H1 (cell line): ENCODE measurements around the gene RTN4RL1. TPM values are rescaled to one million over a fixed set of nuclear protein-coding genes. Genes with fewer than 3 reads are reported as not detected.

Source experiments
- CTCF ChIA-PET: fragments of 300-600 bp; sonication (Branson Sonifier 250); formaldehyde crosslinking; loops from one replicate; lab custom pipeline; 2021; ENCODE audit not compliant: partially characterized antibody; lab: Charles Lee
- POLR2A ChIA-PET: fragments of 300-600 bp; sonication (Branson Sonifier 250); formaldehyde crosslinking; loops from one replicate; lab custom pipeline; 2021; ENCODE audit warnings: inconsistent platforms; ENCODE audit not compliant: partially characterized antibody; lab: Charles Lee
- DNase-seq, 2 experiments: peaks; one replicate each; pipeline versions ENCODE4 v3.0.0 to v3.0.0-alpha.2; 2010 to 2022; ENCODE audit warnings: low spot score in 2 of 2, low read depth in 1 of 2, mixed read lengths in 1 of 2
- FAIRE-seq: peaks from 2 replicates; lab custom pipeline; 2011; peaks lifted over from hg19 to GRCh38; lab: Jason Lieb, UNC
- H2AFZ ChIP-seq: 2 replicates; pipeline ENCODE4 v1.8.1; 2012; ENCODE audit warnings: low read length, inconsistent platforms
- H2AK5ac ChIP-seq: 2 replicates; pipeline ENCODE4 v1.6.1; 2013; ENCODE audit warnings: low read depth, low read length
- H2BK120ac ChIP-seq: replicated peaks from 2 replicates; pipeline ENCODE3; 2013; ENCODE audit warnings: low read depth, low read length, inconsistent platforms
- H2BK12ac ChIP-seq: 2 replicates; pipeline ENCODE4 v1.6.1; 2013; ENCODE audit warnings: low read depth, low read length
- H2BK15ac ChIP-seq: 2 replicates; pipeline ENCODE4 v1.6.1; 2013; ENCODE audit warnings: low read length
- H2BK20ac ChIP-seq: 2 replicates; pipeline ENCODE4 v1.6.1; 2013; ENCODE audit warnings: low read length
- H2BK5ac ChIP-seq: 2 replicates; pipeline ENCODE4 v1.6.1; 2013; ENCODE audit warnings: low read depth, low read length
- H3K14ac ChIP-seq: 2 replicates; pipeline ENCODE4 v1.6.1; 2013; ENCODE audit warnings: inconsistent platforms; ENCODE audit not compliant: insufficient read length
- H3K18ac ChIP-seq: 2 replicates; pipeline ENCODE4 v1.6.1; 2013; ENCODE audit warnings: low read length; ENCODE audit errors: extremely low read depth
- H3K23ac ChIP-seq: 2 replicates; pipeline ENCODE4 v1.6.1; 2013; ENCODE audit warnings: inconsistent platforms; ENCODE audit not compliant: insufficient read length
- H3K23me2 ChIP-seq: 2 replicates; pipeline ENCODE4 v1.6.1; 2013; ENCODE audit warnings: low read depth, low read length
- H3K27ac ChIP-seq: 2 replicates; pipeline ENCODE4 v1.6.1; 2011; ENCODE audit warnings: low read depth, low read length, inconsistent platforms
- H3K27me3 ChIP-seq, 4 experiments: replicated peaks in 1 of 4; 1 replicate in 1 of 4; 2 replicates in 3 of 4; pipeline versions ENCODE4 v1.6.1 to v1.8.1; 2011 to 2013; ENCODE audit warnings: low read length in 3 of 4, mild to moderate bottlenecking in 3 of 4, inconsistent platforms in 2 of 4, mixed read lengths in 2 of 4, moderate library complexity in 1 of 4; ENCODE audit not compliant: control insufficient read depth in 3 of 4, insufficient read depth in 3 of 4; ENCODE audit errors: extremely low read depth in 1 of 4
- H3K36me3 ChIP-seq, 4 experiments: 2 replicates each; pipeline versions ENCODE4 v1.6.1 to v1.8.1; 2011 to 2013; ENCODE audit warnings: mild to moderate bottlenecking in 4 of 4, low read length in 3 of 4, moderate library complexity in 2 of 4, control low read depth in 1 of 4, inconsistent platforms in 1 of 4; ENCODE audit not compliant: insufficient read depth in 4 of 4, control insufficient read depth in 2 of 4
- H3K4ac ChIP-seq: replicated peaks from 2 replicates; pipeline ENCODE3; 2013; ENCODE audit warnings: low read length, low read depth, mixed read lengths, inconsistent platforms; ENCODE audit not compliant: insufficient read length
- H3K4me1 ChIP-seq, 4 experiments: replicated peaks in 1 of 4; 1 replicate in 1 of 4; 2 replicates in 3 of 4; pipeline versions ENCODE4 v1.6.1 to v1.8.1; 2011 to 2013; ENCODE audit warnings: low read length in 3 of 4, inconsistent platforms in 2 of 4, mixed read lengths in 1 of 4; ENCODE audit not compliant: insufficient read depth in 4 of 4, control insufficient read depth in 3 of 4
- H3K4me2 ChIP-seq, 2 experiments: 2 replicates each; pipeline versions ENCODE4 v1.6.1 to v1.8.1; 2011 to 2013; ENCODE audit warnings: low read depth in 2 of 2, low read length in 2 of 2, control low read depth in 1 of 2, inconsistent platforms in 1 of 2, mild to moderate bottlenecking in 1 of 2; ENCODE audit not compliant: insufficient read depth in 1 of 2
- H3K4me3 ChIP-seq, 4 experiments: fragments of 200-600, 300-600 bp in 1 of 4; sonication (generic), shearing (Covaris generic), sonication (Bioruptor Twin) in 1 of 4; 2 replicates each; pipeline versions ENCODE4 v1.5.1 to v1.8.1; 2011 to 2016; ENCODE audit warnings: low read length in 4 of 4, low read depth in 3 of 4, control low read depth in 2 of 4, inconsistent platforms in 2 of 4, mild to moderate bottlenecking in 2 of 4, mixed read lengths in 1 of 4, moderate library complexity in 1 of 4; ENCODE audit not compliant: insufficient read depth in 2 of 4; ENCODE audit errors: extremely low read depth in 1 of 4
- H3K56ac ChIP-seq: replicated peaks from 2 replicates; pipeline ENCODE3; 2013; ENCODE audit warnings: low read depth, mild to moderate bottlenecking, mixed read lengths, low read length, inconsistent platforms; ENCODE audit not compliant: insufficient read length
- H3K79me1 ChIP-seq: 2 replicates; pipeline ENCODE4 v1.6.1; 2013; ENCODE audit warnings: low read depth, low read length, control low read depth
- H3K79me2 ChIP-seq, 2 experiments: 2 replicates each; pipeline versions ENCODE4 v1.6.1 to v1.8.1; 2012 to 2013; ENCODE audit warnings: low read length in 2 of 2, mild to moderate bottlenecking in 2 of 2, inconsistent platforms in 1 of 2; ENCODE audit not compliant: insufficient read depth in 2 of 2, control insufficient read depth in 1 of 2
- H3K9ac ChIP-seq, 4 experiments: replicated peaks in 1 of 4; 1 replicate in 1 of 4; 2 replicates in 3 of 4; pipeline versions ENCODE4 v1.6.1 to v1.8.1; 2011 to 2013; ENCODE audit warnings: low read depth in 3 of 4, low read length in 3 of 4, control low read depth in 2 of 4, mild to moderate bottlenecking in 2 of 4, moderate library complexity in 2 of 4, inconsistent platforms in 1 of 4; ENCODE audit errors: extremely low read depth in 1 of 4
- H3K9me3 ChIP-seq, 2 experiments: 2 replicates each; pipeline versions ENCODE4 v1.6.1 to v1.8.1; 2012 to 2013; ENCODE audit warnings: mild to moderate bottlenecking in 2 of 2, moderate library complexity in 2 of 2, control low read depth in 1 of 2, inconsistent platforms in 1 of 2, low read depth in 1 of 2, low read length in 1 of 2, mixed read lengths in 1 of 2; ENCODE audit not compliant: insufficient read depth in 2 of 2
- H4K20me1 ChIP-seq, 2 experiments: replicated peaks in 1 of 2; 2 replicates each; pipeline versions ENCODE3 to v1.8.1; 2011 to 2013; ENCODE audit warnings: inconsistent platforms in 2 of 2, low read length in 2 of 2, mild to moderate bottlenecking in 1 of 2; ENCODE audit not compliant: insufficient read depth in 2 of 2, control insufficient read depth in 1 of 2
- H4K5ac ChIP-seq: 2 replicates; pipeline ENCODE4 v1.6.1; 2013; ENCODE audit warnings: low read length, low read depth, mixed read lengths, inconsistent platforms; ENCODE audit not compliant: insufficient read length
- H4K8ac ChIP-seq: 2 replicates; pipeline ENCODE4 v1.8.0; 2013; ENCODE audit warnings: mild to moderate bottlenecking, moderate library complexity, low read length, inconsistent platforms; ENCODE audit not compliant: insufficient read depth; ENCODE audit errors: extremely low read depth
- H4K91ac ChIP-seq: replicated peaks from 2 replicates; pipeline ENCODE3; 2013; ENCODE audit warnings: low read length, mixed read lengths, inconsistent platforms; ENCODE audit not compliant: insufficient read length
- CREB1 ChIP-seq: IDR thresholded peaks from 2 replicates; pipeline ENCODE4 v1.6.1; 2012; ENCODE audit warnings: inconsistent platforms
- CTBP2 ChIP-seq: IDR thresholded peaks from 2 replicates; pipeline ENCODE4 v1.7.0; 2011; ENCODE audit warnings: borderline replicate concordance, mild to moderate bottlenecking, moderate library complexity, mixed read lengths, low read length; ENCODE audit not compliant: insufficient read depth, insufficient read length
- EZH2 ChIP-seq: fragments of 200-600 bp; sonication (generic); IDR thresholded peaks from 2 replicates; pipeline ENCODE4 v1.7.1; 2012; ENCODE audit warnings: low read depth, mild to moderate bottlenecking, moderate library complexity, low read length, inconsistent platforms; ENCODE audit not compliant: severe bottlenecking
- KDM4A ChIP-seq: IDR thresholded peaks from one replicate; pipeline ENCODE4 v1.7.1; 2012; ENCODE audit warnings: low read depth, mild to moderate bottlenecking, moderate library complexity, low read length, inconsistent platforms; ENCODE audit not compliant: severe bottlenecking
- MAFK ChIP-seq: IDR thresholded peaks from 2 replicates; pipeline ENCODE4 v1.6.1; 2012; ENCODE audit warnings: low read depth, mild to moderate bottlenecking, improper control_type of control experiment, low read length
- NANOG ChIP-seq: IDR thresholded peaks from 2 replicates; pipeline ENCODE4 v1.6.1; 2011; ENCODE audit warnings: low read length, low read depth, mild to moderate bottlenecking, inconsistent platforms; ENCODE audit not compliant: insufficient read depth, poor library complexity, severe bottlenecking
- RNF2 ChIP-seq: fragments of 200-900, 300-1000 bp; sonication (generic); IDR thresholded peaks from 2 replicates; pipeline ENCODE4 v1.7.1; 2016; ENCODE audit warnings: borderline replicate concordance, low read depth, mild to moderate bottlenecking, antibody characterized with exemption, low read length; ENCODE audit not compliant: poor library complexity, severe bottlenecking; ENCODE audit errors: missing control alignments
- SUZ12 ChIP-seq: fragments of 200-600 bp; sonication (generic); IDR thresholded peaks from 2 replicates; pipeline ENCODE4 v1.6.1; 2012; ENCODE audit warnings: mild to moderate bottlenecking, inconsistent platforms, low read length, moderate library complexity, mixed read lengths
- WGBS, 2 experiments: shearing (Covaris generic) in 1 of 2; methylation state at CpG; one replicate each; pipeline versions ENCODE4 v1.1.6 to v1.1.7; 2013 to 2015; ENCODE audit warnings: low lambda C conversion rate in 2 of 2, mixed read lengths in 2 of 2, inconsistent platforms in 1 of 2, low coverage in 1 of 2, missing lambda C conversion rate in 1 of 2; ENCODE audit not compliant: insufficient replicate concordance in 2 of 2, insufficient coverage in 1 of 2, insufficient read length in 1 of 2; ENCODE audit errors: extremely low coverage in 1 of 2, missing lambda C conversion rate in 1 of 2; 5-methylcytosine and 5-hydroxymethylcytosine counted together
- polyA plus RNA-seq, 7 experiments: library from polyadenylated mRNA; depleted of rRNA in 3 of 7; stranded (reverse) in 5 of 7; unstranded in 2 of 7; fragments of >200 nt in 5 of 7; fragments of 200-250 nt in 2 of 7; gene quantifications; 1 replicate in 5 of 7; 2 replicates in 1 of 7; 4 replicates in 1 of 7; pipeline versions ENCODE4 v1.2.1 to v1.2.3, GENCODE V29; 2011 to 2013; ENCODE audit warnings: missing spikeins in 2 of 7, mixed read lengths in 2 of 7
- total RNA-seq: library from RNA; stranded (reverse); fragmentation: NEBNext Ultra II Directional; extraction: Animal tissue kit (Norgen Biotek cat#: 25700); gene quantifications from 2 replicates; pipeline ENCODE4 v1.2.1, GENCODE V29; 2021

Gene RTN4RL1
- total and polyA plus RNA-seq, 2 of the 8 experiments (the other 6 are each of a cell fraction or from before 2014, with no cell fraction given), result 0.09 TPM; not detected in 1

GRCh38 chr17:2055292-2056205 lies 30.4 kb upstream of the RTN4RL1 start:
- Histone ChIP-seq H3K18ac (no peak overlapping the region; the same call in 1 of the 2 replicates), H3K56ac (no peak overlapping the region), H2BK120ac (no peak overlapping the region), H3K4me1 (peaks cover 0 to 20% (median 11%) of the 10 kb centered on the region in 4 experiments; a peak in 5 of 7 replicates), H3K9ac (no peak overlapping the region), H2AFZ (no peak overlapping the region), H4K91ac (no peak overlapping the region), H3K4me2 (peak overlapping the region; percentile 57 to 70), H3K23me2 (peaks cover 7% of the 10 kb centered on the region; the same call in 1 of the 2 replicates), H3K4me3 (peak overlapping the region in 3 of 4 experiments; percentile 31 to 58 (median 34); a peak in 6 of 8 replicates), H3K27me3 (peaks cover 76 to 96% (median 92%) of the 10 kb centered on the region in 4 experiments), H3K14ac (no peak overlapping the region), H3K79me1 (no peaks in the 10 kb centered on the region), H3K4ac (no peak overlapping the region), H2BK20ac (no peak overlapping the region), H2BK12ac (no peak overlapping the region), H3K27ac (no peak overlapping the region), H2BK15ac (no peak overlapping the region), H2AK5ac (no peak overlapping the region), H3K79me2 (no peaks in the 10 kb centered on the region), H4K8ac (peak overlapping the region; percentile 43; the same call in 1 of the 2 replicates), H4K5ac (no peak overlapping the region), H4K20me1 (peaks cover 19 to 24% of the 10 kb centered on the region in 2 experiments), H3K9me3 (peaks cover 0 to 7% of the 10 kb centered on the region in 2 experiments; a peak in 1 of 4 replicates), H3K23ac (no peak overlapping the region), H3K36me3 (peaks cover 0 to 19% (median 0%) of the 10 kb centered on the region in 4 experiments; a peak in 1 of 8 replicates), H2BK5ac (no peak overlapping the region)
- 9% methylated on average over 17 of the region's 113 CpGs; no CpG with 5 or more reads in 1 of the 2 experiments for WGBS, 2 experiments
- FAIRE-seq (no peak), DNase-seq (no peak)
- POLR2A ChIA-PET, result interaction anchor here (0.6 to 2.6 kb wide), 7 partner anchors 32 to 294 kb away, joined by 3 to 7 read pairs (median 3); partner anchors contain the start of genes SMG6, SRR and TSR1
- CTCF ChIA-PET, result interaction anchor here (0.7 to 9.3 kb wide), 31 partner anchors 9 to 239 kb away, joined by 3 to 122 read pairs (median 5); no protein-coding TSS in a partner anchor
- no peak for TF ChIP-seq CREB1
- TF ChIP-seq MAFK, result no peak
- peak; percentile 48 for TF ChIP-seq RNF2
- peak; percentile 60 for TF ChIP-seq EZH2
- TF ChIP-seq NANOG, result no peak
- peak; percentile 17; the same call in 1 of the 2 replicates for TF ChIP-seq SUZ12
- peak; percentile 1 for TF ChIP-seq KDM4A
- no peak for TF ChIP-seq CTBP2
